Activated CD8-positive, alpha-beta memory T cell treated with anti-CD3 and anti-CD28 coated beads, Interleukin-2, amount 10 ng/mL, durations not matched to agents 7 days and 5 days (primary cell): ENCODE measurements around the gene MICAL3. TPM values are rescaled to one million over a fixed set of nuclear protein-coding genes. Genes with fewer than 3 reads are reported as not detected.
A peak's percentile ranks its signal among the peaks of the same experiment; 100 is the strongest.
"Not testable (repeated sequence)": the region's sequence is repeated elsewhere in the genome, so short reads cannot be mapped to it uniquely, and the experiment has no call there.

ENCODE experiments used
- ATAC-seq: fragments of 150-1000 bp; cut with Tn5 transposase; one replicate; pipeline ENCODE4 v1.10.0; 2021; ENCODE audit warnings: moderate library complexity
- CTCF ChIA-PET: fragments of 350-600 bp; sonication (Branson Sonifier 250); formaldehyde crosslinking; loops from one replicate; lab custom pipeline; 2021; ENCODE audit warnings: antibody characterized with exemption; lab: Charles Lee
- DNase-seq: peaks from one replicate; pipeline ENCODE4 v3.0.0-alpha.2; 2020
- H3K27ac Mint-ChIP-seq: one replicate; pipeline ENCODE4 v1.8.0; 2021; ENCODE audit warnings: mild to moderate bottlenecking, mixed read lengths
- H3K27me3 Mint-ChIP-seq: one replicate; pipeline ENCODE4 v1.8.0; 2021; ENCODE audit warnings: mixed read lengths
- H3K36me3 Mint-ChIP-seq: one replicate; pipeline ENCODE4 v1.8.0; 2021; ENCODE audit warnings: mild to moderate bottlenecking, mixed read lengths
- H3K4me1 Mint-ChIP-seq: one replicate; pipeline ENCODE4 v1.8.0; 2021; ENCODE audit warnings: mixed read lengths
- H3K4me3 Mint-ChIP-seq: one replicate; pipeline ENCODE4 v1.8.0; 2021; ENCODE audit warnings: mild to moderate bottlenecking, moderate library complexity, mixed read lengths
- H3K9me3 Mint-ChIP-seq: one replicate; pipeline ENCODE4 v1.8.0; 2022; ENCODE audit warnings: low read depth, mixed read lengths
- total RNA-seq, 2 experiments: library from RNA; stranded (reverse); gene quantifications; one replicate each; pipeline ENCODE4 v1.2.3, GENCODE V29; 2021

MICAL3 gene
- total RNA-seq, 2 experiments from 2014 or later = 38.8 to 41.7 TPM

DNA sequence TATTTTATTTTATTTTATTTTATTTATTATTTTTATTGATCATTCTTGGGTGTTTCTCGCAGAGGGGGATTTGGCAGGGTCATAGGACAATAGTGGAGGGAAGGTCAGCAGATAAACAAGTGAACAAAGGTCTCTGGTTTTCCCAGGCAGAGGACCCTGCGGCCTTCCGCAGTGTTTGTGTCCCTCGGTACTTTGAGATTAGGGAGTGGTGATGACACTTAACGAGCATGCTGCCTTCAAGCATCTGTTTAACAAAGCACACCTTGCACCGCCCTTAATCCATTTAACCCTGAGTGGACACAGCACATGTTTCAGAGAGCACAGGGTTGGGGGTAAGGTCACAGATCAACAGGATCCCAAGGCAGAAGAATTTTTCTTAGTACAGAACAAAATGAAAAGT lies 16.5 kb upstream of the MICAL3 start:
- H3K4me3 Mint-ChIP-seq, H3K27ac Mint-ChIP-seq, CTCF ChIA-PET, ATAC-seq, H3K36me3 Mint-ChIP-seq, DNase-seq, H3K9me3 Mint-ChIP-seq, H3K27me3 Mint-ChIP-seq, H3K4me1 Mint-ChIP-seq: not testable (repeated sequence)

GRCh38 chr22:18035751-18036150 lies 11.4 kb upstream of the MICAL3 start:
- CTCF ChIA-PET = no interaction called here
- Mint-ChIP-seq H3K9me3 (no peaks in the 10 kb centered on the region), H3K36me3 (no peaks in the 10 kb centered on the region), H3K4me3 (no peak overlapping the region), H3K4me1 (no peaks in the 10 kb centered on the region), H3K27ac (no peak overlapping the region), H3K27me3 (peaks cover 20% of the 10 kb centered on the region)
- no peak for DNase-seq
- no peak for ATAC-seq

GRCh38 chr22:18034076-18034475 lies 9.7 kb upstream of the MICAL3 start:
- CTCF ChIA-PET = interaction anchor here (1.5 kb wide), 1 partner anchor 43 kb away, joined by 4 read pairs; the partner anchor contains the start of gene PEX26

DNA sequence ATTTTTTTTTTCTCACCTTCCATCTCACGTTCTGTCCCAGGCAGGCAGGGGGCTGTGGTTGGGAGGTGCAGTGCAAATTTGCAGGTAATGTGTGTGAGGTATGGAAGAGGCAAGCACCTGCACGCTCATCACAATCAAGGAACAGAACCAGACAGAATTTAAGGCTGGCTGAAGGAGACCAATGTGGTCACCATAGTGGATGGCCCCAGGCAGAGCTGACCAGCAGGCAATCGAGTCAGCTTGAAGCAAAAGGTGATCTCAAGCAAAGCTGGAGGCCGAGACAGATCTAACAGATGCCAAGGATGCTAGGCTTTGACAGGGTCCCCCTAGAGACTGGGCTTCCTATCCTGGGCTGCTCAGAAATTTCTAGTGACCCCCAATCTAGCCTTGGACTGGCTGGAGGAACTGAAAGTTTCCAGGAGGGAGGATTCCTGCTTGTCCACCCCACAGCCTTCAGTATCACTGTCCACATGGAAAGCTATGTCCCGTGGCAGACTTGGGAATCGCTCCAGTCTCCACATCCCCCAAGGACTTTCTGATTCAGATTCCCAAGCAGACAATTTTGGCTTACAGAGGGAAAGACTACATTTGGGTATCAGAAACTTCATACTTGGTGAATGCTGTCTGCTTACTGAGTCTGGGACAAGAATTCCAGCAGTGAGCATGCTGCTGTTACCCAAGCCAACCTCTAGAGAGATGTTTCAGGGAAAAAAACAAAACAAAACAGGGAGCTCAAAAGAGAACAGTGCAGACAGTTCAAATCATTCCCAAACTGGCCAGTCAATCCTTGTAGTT lies 9.0 kb upstream of the MICAL3 start:
- H3K9me3 Mint-ChIP-seq = no peaks in the 10 kb centered on the region
- H3K36me3 Mint-ChIP-seq = no peaks in the 10 kb centered on the region
- H3K4me1 Mint-ChIP-seq = no peaks in the 10 kb centered on the region
- DNase-seq (no peak), ATAC-seq (no peak)
- no peak overlapping the region for H3K4me3 Mint-ChIP-seq
- peaks cover 24% of the 10 kb centered on the region for H3K27me3 Mint-ChIP-seq
- CTCF ChIA-PET = interaction anchor here (1.5 kb wide), 1 partner anchor 44 kb away, joined by 4 read pairs; the partner anchor contains the start of gene PEX26
- H3K27ac Mint-ChIP-seq = no peak overlapping the region

More at GRCh38 chr22:18034076-18034475, 9.7 kb upstream of the MICAL3 start:
- no peaks in the 10 kb centered on the region for H3K4me1 Mint-ChIP-seq
- H3K4me3 Mint-ChIP-seq = no peak overlapping the region
- peaks cover 23% of the 10 kb centered on the region for H3K27me3 Mint-ChIP-seq
- ATAC-seq (no peak), DNase-seq (no peak)
- H3K9me3 Mint-ChIP-seq = no peaks in the 10 kb centered on the region
- no peak overlapping the region for H3K27ac Mint-ChIP-seq
- no peaks in the 10 kb centered on the region for H3K36me3 Mint-ChIP-seq

- H3K4me1 Mint-ChIP-seq = no peaks in the 10 kb centered on the region
- CTCF ChIA-PET = interaction anchor here (1.2 kb wide), 1 partner anchor 43 kb away, joined by 3 read pairs; no protein-coding TSS in a partner anchor
- DNase-seq (no peak), ATAC-seq (no peak)
- no peaks in the 10 kb centered on the region for H3K9me3 Mint-ChIP-seq
- H3K4me3 Mint-ChIP-seq = no peak overlapping the region
- no peaks in the 10 kb centered on the region for H3K36me3 Mint-ChIP-seq
- no peak overlapping the region for H3K27ac Mint-ChIP-seq
- peaks cover 32% of the 10 kb centered on the region for H3K27me3 Mint-ChIP-seq
Observed at GRCh38 chr22:18032455-18033101, 8.2 kb upstream of the MICAL3 start.

DNA sequence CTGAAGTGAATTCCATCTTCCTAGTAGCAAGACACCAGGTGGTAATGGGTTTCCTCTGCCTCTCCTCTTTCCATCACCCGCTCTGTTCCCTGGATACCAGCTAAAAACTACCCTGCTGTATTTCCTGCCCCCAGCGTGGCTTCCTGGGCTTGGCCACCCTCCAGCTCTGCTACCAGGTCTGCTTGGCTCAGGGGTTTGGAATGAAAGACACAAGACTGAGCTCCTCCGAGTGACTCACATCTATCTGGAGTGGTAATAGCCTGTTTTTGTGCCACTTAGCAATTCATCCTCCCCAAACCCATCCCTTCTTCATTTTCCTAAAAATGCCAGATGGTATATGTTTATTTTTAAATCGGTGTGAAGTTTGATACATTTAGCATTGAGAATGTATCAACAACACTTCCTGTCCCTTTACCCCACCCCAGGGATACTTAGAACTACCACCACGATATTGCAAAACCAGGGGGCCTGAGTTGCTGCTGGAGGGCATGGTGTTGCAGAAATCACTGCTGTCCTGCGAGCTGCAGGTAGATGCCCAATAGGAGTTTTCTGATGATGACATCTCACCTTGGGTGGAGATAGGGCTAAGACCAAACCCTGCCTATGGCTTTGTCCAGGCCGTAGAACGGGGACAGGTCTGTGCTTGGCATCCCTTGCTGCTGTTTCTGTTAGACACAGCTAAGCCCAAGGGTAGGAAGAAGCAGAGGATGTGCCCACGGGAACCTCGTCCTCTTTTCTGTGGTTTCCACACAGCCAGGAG lies 7.5 kb upstream of the MICAL3 start:
- H3K4me1 Mint-ChIP-seq = no peaks in the 10 kb centered on the region
- ATAC-seq = no peak
- CTCF ChIA-PET = interaction anchor here (0.8 to 1.2 kb wide), 2 partner anchors 44 to 202 kb away, joined by 3 read pairs; no protein-coding TSS in a partner anchor
- no peak overlapping the region for H3K27ac Mint-ChIP-seq
- peaks cover 39% of the 10 kb centered on the region for H3K27me3 Mint-ChIP-seq
- H3K36me3 Mint-ChIP-seq = no peaks in the 10 kb centered on the region
- no peak overlapping the region for H3K4me3 Mint-ChIP-seq
- no peak for DNase-seq
- H3K9me3 Mint-ChIP-seq = no peaks in the 10 kb centered on the region

DNA sequence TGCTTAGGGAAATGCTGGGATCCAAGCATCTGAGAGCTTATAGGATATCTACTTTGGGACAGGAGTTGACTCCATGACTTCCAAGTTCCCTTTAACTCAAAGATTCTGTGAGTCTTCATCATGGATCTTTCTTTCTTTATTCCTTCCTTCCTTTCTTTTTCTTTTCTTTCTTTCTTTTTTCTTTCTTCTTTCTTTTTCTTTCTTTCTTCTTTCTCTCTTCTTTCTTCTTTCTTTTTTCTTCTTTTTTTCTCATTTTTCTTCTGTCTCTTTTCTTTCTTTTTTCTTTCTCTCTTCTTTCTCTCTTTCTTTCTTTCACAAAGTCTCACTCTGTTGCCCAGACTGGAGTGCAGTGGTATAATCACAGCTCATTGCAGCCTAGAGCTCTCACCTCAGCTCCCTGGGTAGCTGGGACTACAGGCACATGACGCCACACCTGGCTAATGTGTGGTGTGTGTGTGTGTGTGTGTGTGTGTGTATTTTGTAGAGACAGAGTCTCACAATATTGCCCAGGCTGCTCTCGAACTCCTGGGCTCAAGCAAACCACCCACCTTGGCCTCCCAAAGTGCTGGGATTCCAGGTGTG lies 5.4 kb upstream of the MICAL3 start:
- ATAC-seq (no peak), DNase-seq (no peak)
- no peak overlapping the region for H3K4me3 Mint-ChIP-seq
- CTCF ChIA-PET = interaction anchor here (2.4 kb wide), 1 partner anchor 200 kb away, joined by 8 read pairs; no protein-coding TSS in a partner anchor
- peaks cover 58% of the 10 kb centered on the region for H3K27me3 Mint-ChIP-seq
- peaks cover 7% of the 10 kb centered on the region for H3K4me1 Mint-ChIP-seq
- no peaks in the 10 kb centered on the region for H3K9me3 Mint-ChIP-seq
- H3K36me3 Mint-ChIP-seq = no peaks in the 10 kb centered on the region
- H3K27ac Mint-ChIP-seq = no peak overlapping the region

- Mint-ChIP-seq H3K4me1 (peaks cover 10% of the 10 kb centered on the region), H3K27me3 (peaks cover 63% of the 10 kb centered on the region), H3K4me3 (no peak overlapping the region), H3K36me3 (no peaks in the 10 kb centered on the region), H3K9me3 (no peaks in the 10 kb centered on the region), H3K27ac (no peak overlapping the region)
- CTCF ChIA-PET = interaction anchor here (1.0 to 2.4 kb wide), 2 partner anchors 47 to 199 kb away, joined by 3 to 8 read pairs; no protein-coding TSS in a partner anchor
- DNase-seq (no peak), ATAC-seq (no peak)
Observed at GRCh38 chr22:18028817-18029527, 4.6 kb upstream of the MICAL3 start.

GRCh38 chr22:18025898-18026297 lies 1.5 kb upstream of the MICAL3 start:
- not testable (repeated sequence) for H3K27ac Mint-ChIP-seq, H3K9me3 Mint-ChIP-seq, H3K4me3 Mint-ChIP-seq

GRCh38 chr22:18024956-18025720 lies 777 bp upstream of the MICAL3 start:
- Mint-ChIP-seq H3K27me3 (peaks cover 65% of the 10 kb centered on the region), H3K4me3 (peak overlapping the region; percentile 63), H3K27ac (no peak overlapping the region)

More at GRCh38 chr22:18025898-18026297, 1.5 kb upstream of the MICAL3 start:
- CTCF ChIA-PET = interaction anchor here (1.0 to 5.3 kb wide), 5 partner anchors 18 to 241 kb away, joined by 3 to 42 read pairs (median 9); partner anchors contain the start of gene PEX26
- H3K27me3 Mint-ChIP-seq = peaks cover 71% of the 10 kb centered on the region
- H3K4me1 Mint-ChIP-seq = peaks cover 19% of the 10 kb centered on the region
- not testable (repeated sequence) for DNase-seq, H3K36me3 Mint-ChIP-seq, ATAC-seq

GRCh38 chr22:18023509-18024275 lies 669 bp downstream of the MICAL3 start:
- Mint-ChIP-seq H3K27me3 (peaks cover 59% of the 10 kb centered on the region), H3K4me1 (peaks cover 19% of the 10 kb centered on the region), H3K9me3 (no peaks in the 10 kb centered on the region), H3K27ac (no peak overlapping the region), H3K4me3 (peak overlapping the region; percentile 76), H3K36me3 (no peaks in the 10 kb centered on the region)
- CTCF ChIA-PET = interaction anchor here (1.0 to 5.3 kb wide), 10 partner anchors 10 to 239 kb away, joined by 3 to 42 read pairs (median 4); partner anchors contain the start of gene PEX26
- DNase-seq (peak; percentile 42), ATAC-seq (peak; percentile 54)

More at GRCh38 chr22:18024956-18025720, 777 bp upstream of the MICAL3 start:
- Mint-ChIP-seq H3K36me3 (no peaks in the 10 kb centered on the region), H3K4me1 (peaks cover 19% of the 10 kb centered on the region), H3K9me3 (no peaks in the 10 kb centered on the region)
- ATAC-seq = no peak
- no peak for DNase-seq
- CTCF ChIA-PET = interaction anchor here (0.6 to 5.3 kb wide), 12 partner anchors 18 to 240 kb away, joined by 3 to 42 read pairs (median 3); partner anchors contain the start of gene PEX26
